NB4 (cell line): ENCODE measurements around the gene INPP5E.

Experiments used
- DNase-seq: peaks from one replicate; pipeline ENCODE4 v3.0.0; 2010; ENCODE audit warnings: low read depth
- H3K4me3 ChIP-seq: one replicate; pipeline ENCODE4 v1.5.1; 2011; ENCODE audit warnings: mild to moderate bottlenecking, low read depth, low read length, moderate library complexity
- CTCF ChIP-seq: IDR thresholded peaks from one replicate; pipeline ENCODE4 v1.5.1; 2012; ENCODE audit warnings: low read depth, low read length
- MYC ChIP-seq: IDR thresholded peaks from 2 replicates; pipeline ENCODE4 v1.6.1; 2011; ENCODE audit warnings: low read depth, low read length
- POLR2A ChIP-seq: IDR thresholded peaks from 2 replicates; pipeline ENCODE4 v1.6.1; 2011; ENCODE audit warnings: mild to moderate bottlenecking; ENCODE audit not compliant: insufficient read length; ENCODE audit errors: extremely low read depth
- TF ChIP-seq, protein P1 (sequence below): IDR thresholded peaks from 2 replicates; pipeline ENCODE4 v1.6.1; 2011; ENCODE audit warnings: low read depth, low read length

The INPP5E gene

GRCh38 chr9:136457326-136457725 lies 17.7 kb upstream of the INPP5E start:
- TF ChIP-seq CTCF (no peak), MYC (no peak), POLR2A (no peak)
- TF ChIP-seq, protein P1, sequence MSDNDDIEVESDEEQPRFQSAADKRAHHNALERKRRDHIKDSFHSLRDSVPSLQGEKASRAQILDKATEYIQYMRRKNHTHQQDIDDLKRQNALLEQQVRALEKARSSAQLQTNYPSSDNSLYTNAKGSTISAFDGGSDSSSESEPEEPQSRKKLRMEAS, result no peak
- no peak overlapping the region for H3K4me3 ChIP-seq
- DNase-seq, result no peak

DNA sequence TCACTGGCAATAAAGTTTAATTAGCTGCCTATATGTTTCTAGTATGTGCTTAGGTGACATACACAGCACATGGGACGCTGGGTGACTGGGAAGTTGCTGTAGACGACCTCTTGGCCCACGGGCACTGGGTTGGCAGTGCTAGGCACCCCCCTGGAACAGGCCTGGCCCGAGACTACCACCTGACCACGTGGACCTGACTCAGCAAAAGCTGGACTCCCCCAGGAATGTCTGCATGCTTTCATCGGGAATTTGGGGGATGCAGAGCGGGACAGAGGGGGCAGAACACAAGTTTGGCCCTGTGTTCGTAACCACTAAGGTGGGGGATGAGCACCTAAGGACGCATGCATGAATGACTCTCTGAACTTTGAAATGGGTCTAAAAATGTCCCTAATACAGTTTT lies 16.6 kb upstream of the INPP5E start:
- no peak for TF ChIP-seq POLR2A
- no peak for TF ChIP-seq CTCF
- no peak for TF ChIP-seq MYC
- TF ChIP-seq, protein P1, result no peak
- no peak for DNase-seq
- no peak overlapping the region for H3K4me3 ChIP-seq

GRCh38 chr9:136455043-136456002 lies 15.7 kb upstream of the INPP5E start:
- no peak for DNase-seq
- TF ChIP-seq POLR2A, result no peak
- no peak overlapping the region for H3K4me3 ChIP-seq

DNA sequence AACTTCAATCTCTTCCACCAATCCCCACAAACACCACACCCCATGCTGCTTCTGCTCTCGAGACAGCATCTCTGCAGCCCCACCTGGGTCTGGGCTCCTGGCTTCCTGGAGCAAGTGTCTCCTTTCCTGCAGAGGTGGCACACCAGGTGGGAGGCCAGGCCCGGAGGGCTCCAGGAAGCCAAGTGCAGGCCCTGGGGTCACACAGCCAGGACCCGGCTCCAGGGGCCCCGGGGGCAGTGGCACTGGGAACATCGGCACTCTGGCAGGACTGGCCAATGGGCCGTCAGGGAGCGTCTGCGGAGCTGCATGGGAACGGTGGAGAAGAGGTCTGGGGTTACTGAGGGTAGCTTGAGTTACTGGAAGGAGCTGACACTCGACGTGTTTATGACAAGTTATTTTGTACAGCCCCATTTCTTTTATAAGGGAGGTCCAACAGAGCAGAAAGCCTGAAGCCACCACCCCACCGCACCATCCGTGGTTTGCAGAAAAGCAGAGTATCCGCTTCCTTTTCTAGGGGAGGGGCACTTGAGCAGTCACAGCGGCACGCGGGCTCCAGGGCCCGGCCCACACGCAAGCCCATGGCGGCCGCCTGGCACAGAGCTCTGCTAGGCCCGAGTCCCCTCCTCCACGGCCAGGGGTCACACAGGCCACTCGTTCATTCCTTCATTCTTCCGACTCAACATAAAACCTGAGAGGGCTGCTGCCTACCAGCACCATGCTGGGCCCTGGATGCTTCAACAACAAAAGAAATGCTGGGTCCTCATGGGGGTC lies 14.6 kb upstream of the INPP5E start:
- no peak overlapping the region for H3K4me3 ChIP-seq
- DNase-seq, result no peak
- TF ChIP-seq POLR2A (no peak), MYC (no peak), CTCF (no peak)
- TF ChIP-seq, protein P1, result no peak

DNA sequence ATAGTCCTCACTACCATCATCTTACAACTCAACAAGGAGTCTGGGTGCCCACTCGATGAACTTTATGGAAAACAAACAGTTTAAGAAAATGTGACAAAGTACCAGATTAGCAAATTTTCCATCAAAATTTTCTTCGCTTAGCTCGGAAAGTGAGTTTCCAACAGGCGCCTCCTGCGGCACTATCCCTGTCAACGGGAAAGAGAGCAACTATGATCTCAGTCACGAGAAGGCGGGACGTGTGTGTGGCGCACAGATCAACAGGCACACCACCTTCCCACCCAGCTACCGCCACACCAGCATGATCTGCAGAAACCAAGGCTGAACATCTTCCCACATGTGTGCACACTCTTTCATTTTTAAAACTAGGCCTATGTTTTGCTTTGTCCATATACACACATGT lies 13.7 kb upstream of the INPP5E start:
- DNase-seq, result no peak
- H3K4me3 ChIP-seq, result no peak overlapping the region
- TF ChIP-seq POLR2A, result no peak
- no peak for TF ChIP-seq CTCF
- TF ChIP-seq, protein P1, result no peak
- TF ChIP-seq MYC, result no peak

DNA sequence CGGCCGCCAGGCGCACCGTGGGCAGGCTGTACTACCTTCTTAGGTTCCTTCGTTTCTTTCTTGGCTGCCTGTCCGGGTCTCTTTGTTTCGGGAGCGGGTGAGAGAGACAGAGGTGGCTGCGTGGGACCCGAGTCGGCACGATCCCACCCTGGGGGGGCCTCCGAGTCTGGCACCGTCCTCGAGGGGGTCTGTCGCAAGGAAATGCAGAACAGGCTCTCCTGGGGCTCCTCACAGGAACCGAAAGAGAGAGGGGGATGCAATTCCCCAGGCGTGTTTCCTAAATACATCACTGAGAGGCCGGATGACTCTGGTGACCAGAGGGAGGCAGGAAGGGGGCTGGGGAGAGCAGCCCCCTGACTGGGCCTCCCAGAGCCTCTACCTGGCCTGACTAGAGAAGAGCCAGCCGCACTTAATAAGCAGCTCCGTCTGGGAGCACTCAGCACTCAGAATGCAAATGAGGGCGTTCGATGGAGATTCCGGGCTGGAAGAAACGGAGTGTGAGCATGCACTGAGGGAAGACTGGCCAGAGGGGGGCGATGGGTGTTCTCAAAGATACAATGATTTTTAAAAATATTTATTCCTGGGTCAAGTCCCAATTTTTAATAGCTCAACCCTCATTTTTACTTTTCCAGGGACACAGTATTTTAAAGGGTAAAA lies 11.7 kb upstream of the INPP5E start:
- H3K4me3 ChIP-seq, result no peak overlapping the region
- no peak for DNase-seq
- TF ChIP-seq POLR2A (no peak), MYC (no peak), CTCF (no peak)
- TF ChIP-seq, protein P1, result no peak
